HG03060 (cell line): ENCODE results near the gene RAPGEF1.
"Not testable (repeated sequence)": the region's sequence is repeated elsewhere in the genome, so short reads cannot be mapped to it uniquely, and the experiment has no call there.

Experiments used
- ATAC-seq: cut with Tn5 transposase; IDR thresholded peaks from one replicate; pipeline ENCODE4 v1.9.1; 2021; ENCODE audit warnings: low read depth, moderate number of reproducible peaks; ENCODE audit not compliant: unreplicated experiment

RAPGEF1 gene

DNA sequence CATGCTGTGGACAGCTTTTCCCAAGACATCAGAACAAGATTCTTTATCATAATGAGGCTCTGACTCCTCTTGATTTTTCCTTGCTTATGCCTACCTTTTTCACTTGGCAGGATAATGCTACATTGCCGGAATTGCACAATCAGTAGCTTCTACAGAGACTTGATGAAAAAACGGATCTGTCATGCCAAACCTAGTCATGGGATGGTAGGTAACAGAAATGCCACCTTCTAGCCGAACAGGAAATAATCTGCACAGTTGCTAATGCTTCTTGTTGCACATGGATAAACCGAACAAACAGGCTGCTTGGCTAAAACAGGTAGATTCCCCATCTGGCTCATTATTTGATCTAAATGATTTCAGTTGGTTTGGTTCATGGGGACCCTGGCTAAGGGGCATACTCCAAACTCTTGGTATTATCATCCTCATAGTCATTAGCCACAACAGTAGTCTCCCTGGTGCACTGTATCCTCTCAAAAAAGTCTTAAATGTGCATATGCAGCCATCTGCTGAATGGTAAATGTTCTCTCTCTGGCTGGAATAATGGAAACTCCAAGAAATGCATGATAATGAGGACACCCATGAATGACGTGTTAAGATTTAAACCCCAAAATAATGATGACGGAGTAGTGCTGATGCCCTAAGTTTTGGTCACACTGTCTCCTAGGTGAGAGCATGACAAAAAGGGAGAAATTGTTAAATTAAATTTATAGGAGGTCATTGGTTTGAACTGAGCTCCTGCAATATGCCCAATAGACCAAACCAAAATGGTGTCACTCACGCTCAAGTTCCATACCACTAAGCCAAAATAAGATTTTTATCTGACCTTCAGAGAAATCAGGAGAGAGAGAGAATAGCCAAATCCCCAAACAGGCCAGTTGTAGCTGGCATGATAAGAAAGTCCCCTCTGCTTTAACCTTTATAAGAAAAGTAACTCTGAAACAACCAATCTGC, 47.0 kb downstream of the RAPGEF1 start:
- no peak for ATAC-seq

- ATAC-seq = no peak
These were observed 47.8 kb downstream of the RAPGEF1 start for GRCh38 chr9:131691969-131692611.

- ATAC-seq = no peak
These were observed 48.8 kb downstream of the RAPGEF1 start for GRCh38 chr9:131690941-131691573.

DNA sequence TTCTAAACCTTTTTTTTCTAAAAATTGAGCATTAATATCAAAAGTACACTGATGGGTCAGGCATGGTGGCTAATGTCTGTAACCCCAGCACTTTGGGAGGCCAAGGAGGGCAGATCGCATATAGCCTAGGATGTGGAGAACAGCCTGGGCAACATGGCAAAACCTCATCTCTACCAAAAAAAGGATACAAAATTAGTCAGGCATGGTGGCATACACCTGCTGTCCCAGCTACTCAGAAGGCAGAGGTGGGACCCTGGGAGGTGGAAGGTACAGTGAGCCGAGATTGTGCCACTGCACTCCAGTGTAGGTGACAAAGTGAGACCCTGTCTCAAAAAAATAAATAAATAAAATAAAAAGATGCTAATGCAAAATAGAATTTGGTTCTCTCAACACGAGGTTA, 49.4 kb downstream of the RAPGEF1 start:
- ATAC-seq = no peak

- no peak for ATAC-seq
These were observed 51.5 kb downstream of the RAPGEF1 start for GRCh38 chr9:131688377-131688776.

DNA sequence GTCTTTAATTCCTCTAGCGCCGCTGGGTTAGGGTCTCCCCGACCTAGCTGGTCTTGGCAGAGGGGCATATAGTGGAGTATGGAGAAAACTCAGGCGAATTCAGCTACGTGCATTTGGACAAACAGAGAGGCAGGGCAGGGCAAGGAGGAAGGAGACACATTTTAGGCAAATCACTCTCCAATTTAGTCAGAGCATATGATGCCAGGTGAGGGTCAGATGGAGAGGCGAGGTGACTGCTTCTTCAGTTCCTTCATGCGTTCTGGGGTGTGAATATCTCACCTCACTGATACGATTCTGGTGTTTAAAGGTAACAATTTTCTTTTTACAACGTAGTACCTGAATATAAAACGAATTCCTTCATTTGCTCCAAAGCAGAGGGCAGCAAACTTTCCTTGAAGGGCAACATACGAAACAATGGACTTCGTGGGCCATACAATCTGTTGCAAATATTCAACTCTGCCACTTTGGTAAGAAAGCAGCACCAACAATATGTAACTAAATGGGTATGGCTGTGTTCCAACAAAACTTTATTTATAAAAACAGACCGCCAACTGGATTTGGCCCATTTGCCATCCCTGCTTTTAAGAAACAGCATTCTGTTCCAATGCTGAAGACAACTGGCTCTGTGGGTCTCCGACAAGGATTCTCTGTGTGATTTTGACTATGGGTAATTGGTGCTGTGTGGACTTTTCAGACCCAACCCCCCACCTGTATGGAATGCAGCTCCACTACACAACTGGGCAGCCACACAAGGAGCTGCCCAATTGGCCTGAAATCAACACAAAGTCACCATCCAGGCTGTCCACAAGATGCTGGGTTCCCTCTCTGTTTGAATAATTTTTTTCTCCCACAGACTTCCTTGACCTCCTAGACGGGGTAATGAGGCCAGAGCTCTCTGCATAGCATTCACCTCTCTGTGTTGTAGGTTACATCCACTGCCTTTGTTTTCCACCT, 53.8 kb downstream of the RAPGEF1 start:
- peak; percentile 52 for ATAC-seq

DNA sequence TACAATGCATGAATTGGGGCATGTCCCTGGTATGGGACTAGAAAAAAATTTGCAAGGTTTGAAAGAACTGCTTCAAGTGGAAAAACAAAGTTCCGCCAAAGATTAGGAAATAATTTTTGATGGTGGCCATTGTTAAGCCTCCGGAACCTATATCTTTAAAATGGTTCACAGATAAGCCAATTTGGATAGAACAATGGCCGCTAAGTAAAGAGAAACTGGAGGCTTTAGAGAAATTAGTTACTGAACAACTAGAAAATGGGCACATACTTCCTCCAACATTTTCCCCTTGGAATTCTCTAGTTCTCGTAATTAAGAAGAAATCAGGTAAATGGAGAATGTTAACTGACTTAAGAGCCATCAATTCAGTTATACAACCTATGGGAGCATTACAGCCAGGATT, 56.8 kb downstream of the RAPGEF1 start:
- ATAC-seq = not testable (repeated sequence)

GRCh38 chr9:131682261-131682660, 57.6 kb downstream of the RAPGEF1 start:
- ATAC-seq = no peak

DNA sequence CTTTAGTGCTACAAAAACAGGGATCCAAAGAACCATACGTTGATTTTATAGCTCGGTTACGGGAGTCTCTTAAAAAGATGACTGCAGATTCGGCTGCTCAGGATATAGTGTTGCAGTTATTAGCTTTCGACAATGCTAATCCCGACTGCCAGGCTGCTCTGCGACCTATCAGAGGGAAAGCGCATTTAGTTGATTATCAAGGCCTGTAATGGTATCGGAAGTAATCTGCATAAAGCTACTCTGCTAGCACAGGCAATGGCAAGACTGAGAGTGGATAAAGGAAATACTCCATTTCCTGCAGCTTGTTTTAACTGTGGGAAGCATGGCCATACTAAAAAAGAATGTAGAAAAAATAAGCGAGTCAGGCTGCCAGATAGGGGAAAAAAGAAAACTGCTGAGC, 58.0 kb downstream of the RAPGEF1 start:
- not testable (repeated sequence) for ATAC-seq

- ATAC-seq = not testable (repeated sequence)
These were observed 58.8 kb downstream of the RAPGEF1 start for GRCh38 chr9:131681108-131681507.

DNA sequence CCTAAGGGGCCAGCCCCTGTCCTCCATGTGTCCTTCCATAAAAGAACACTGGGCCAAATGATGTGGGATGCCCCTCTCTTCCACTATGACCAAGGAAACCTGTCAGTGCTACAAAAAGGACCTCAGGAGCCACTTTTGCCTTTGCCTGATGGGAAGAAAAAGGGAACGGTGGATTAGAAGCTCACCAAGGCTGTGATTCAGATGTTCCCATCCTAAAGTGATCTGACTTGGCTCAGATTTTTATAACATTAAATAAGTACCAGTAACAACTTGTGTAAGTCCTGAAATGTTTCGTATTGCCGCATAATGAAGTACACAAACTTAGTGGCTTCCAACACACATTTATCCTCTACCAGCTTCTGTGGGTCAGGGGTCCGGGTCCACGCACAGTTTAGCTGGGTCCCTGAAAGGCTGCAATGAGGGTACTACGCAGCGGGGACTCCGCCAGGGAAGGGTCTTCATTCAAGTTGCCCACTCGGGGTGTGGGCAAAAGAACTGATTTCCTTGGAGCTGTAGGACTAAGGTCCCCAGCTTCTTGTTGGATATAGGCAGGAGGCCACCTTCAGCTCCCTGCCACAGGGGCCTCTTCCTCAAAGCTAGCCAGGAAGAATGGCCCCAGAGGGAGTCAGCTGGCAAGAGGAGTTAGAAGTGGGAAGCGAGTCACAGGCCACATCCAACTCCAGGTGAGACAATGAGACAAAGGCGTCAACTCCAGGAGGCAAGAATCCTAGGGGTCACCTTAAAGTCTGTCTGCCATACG, 60.4 kb downstream of the RAPGEF1 start:
- no peak for ATAC-seq

DNA sequence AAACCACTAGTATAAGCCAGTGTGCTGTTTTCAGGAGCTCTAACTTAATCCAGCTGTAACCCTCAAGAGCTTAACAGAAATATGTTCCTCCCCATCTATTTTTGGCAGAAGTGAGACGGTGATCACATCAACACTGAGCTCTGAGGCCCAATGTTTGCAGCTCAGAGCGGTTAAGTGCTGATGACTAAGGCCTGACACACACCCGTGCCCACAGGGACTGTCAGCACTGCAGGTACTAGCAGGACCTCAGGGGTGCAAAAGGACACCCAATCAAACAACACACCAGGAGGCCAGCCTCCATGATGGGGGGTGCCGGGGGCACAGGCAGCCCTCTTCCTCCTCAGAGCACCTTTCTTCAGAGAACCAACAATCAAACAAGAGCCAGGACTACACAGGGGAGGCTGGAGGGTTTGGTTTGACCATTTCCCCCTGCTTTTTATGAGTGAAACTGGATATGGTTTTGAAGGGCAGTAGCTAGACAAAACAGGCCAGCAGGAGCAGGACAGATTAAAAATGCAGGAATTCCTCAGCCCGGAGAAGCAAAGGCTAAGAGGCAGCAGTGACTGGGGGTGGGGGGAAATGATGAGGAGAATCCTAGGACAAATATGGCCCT, 61.3 kb downstream of the RAPGEF1 start:
- ATAC-seq = peak; percentile 41

GRCh38 chr9:131677444-131678180, 62.3 kb downstream of the RAPGEF1 start:
- no peak for ATAC-seq

DNA sequence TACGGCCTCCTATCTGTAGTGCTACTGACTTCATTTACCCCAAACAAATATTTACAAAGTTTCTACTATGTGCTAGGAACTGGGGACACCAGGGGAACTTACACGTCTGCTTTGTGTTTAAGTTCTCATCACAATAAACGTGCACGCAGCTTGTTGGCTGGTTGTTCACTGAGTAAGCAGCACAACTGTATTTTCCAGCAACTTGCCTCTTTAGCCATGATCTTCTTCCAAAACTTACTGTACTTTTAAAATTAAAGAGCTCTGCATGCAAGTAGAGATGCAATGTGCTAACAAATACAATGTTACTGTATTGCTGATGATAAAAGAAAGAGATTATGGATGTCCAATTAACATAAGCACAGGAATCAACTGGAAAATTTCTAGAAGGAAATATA, 62.8 kb downstream of the RAPGEF1 start:
- no peak for ATAC-seq

GRCh38 chr9:131676431-131676972, 63.4 kb downstream of the RAPGEF1 start:
- ATAC-seq = no peak

- ATAC-seq = no peak
These were observed 64.3 kb downstream of the RAPGEF1 start for GRCh38 chr9:131675437-131676022.
